Type B pancreatic cell (in vitro differentiated cells): ENCODE results near the gene PPA1. TPM values are rescaled to one million over a fixed set of nuclear protein-coding genes. Genes with fewer than 3 reads are reported as not detected.

ENCODE experiments used
- DNase-seq: peaks from one replicate; pipeline ENCODE4 v3.0.0; 2021; ENCODE audit warnings: mixed read lengths; ENCODE audit not compliant: unreplicated experiment; ENCODE audit errors: extremely low spot score
- H3K27ac Mint-ChIP-seq: 2 replicates; pipeline ENCODE4 v1.8.0; 2021; ENCODE audit warnings: mild to moderate bottlenecking, mixed read lengths
- H3K27me3 Mint-ChIP-seq: 2 replicates; pipeline ENCODE4 v1.8.0; 2021; ENCODE audit warnings: mixed read lengths
- H3K36me3 Mint-ChIP-seq: 2 replicates; pipeline ENCODE4 v1.8.0; 2021; ENCODE audit warnings: mixed read lengths
- H3K4me1 Mint-ChIP-seq: one replicate; pipeline ENCODE4 v1.8.0; 2021; ENCODE audit warnings: mixed read lengths; ENCODE audit not compliant: unreplicated experiment
- H3K4me3 Mint-ChIP-seq: 2 replicates; pipeline ENCODE4 v1.8.0; 2021; ENCODE audit warnings: mild to moderate bottlenecking, mixed read lengths
- H3K9me3 Mint-ChIP-seq: 2 replicates; pipeline ENCODE4 v1.8.0; 2021; ENCODE audit warnings: mixed read lengths
- total RNA-seq: library from RNA; stranded (reverse); gene quantifications from 2 replicates; pipeline ENCODE4 v1.2.1, GENCODE V29; 2021; ENCODE audit warnings: low replicate concordance
- TF ChIP-seq, protein P1 (sequence below): fragments of 200-600 bp; sonication (generic); conservative IDR thresholded peaks from 2 replicates; pipeline ENCODE4 v1.5.0; 2021; ENCODE audit warnings: antibody characterized with exemption, mild to moderate bottlenecking

The PPA1 gene
- total RNA-seq, 1 donor from 2014 or later = 105 TPM

DNA sequence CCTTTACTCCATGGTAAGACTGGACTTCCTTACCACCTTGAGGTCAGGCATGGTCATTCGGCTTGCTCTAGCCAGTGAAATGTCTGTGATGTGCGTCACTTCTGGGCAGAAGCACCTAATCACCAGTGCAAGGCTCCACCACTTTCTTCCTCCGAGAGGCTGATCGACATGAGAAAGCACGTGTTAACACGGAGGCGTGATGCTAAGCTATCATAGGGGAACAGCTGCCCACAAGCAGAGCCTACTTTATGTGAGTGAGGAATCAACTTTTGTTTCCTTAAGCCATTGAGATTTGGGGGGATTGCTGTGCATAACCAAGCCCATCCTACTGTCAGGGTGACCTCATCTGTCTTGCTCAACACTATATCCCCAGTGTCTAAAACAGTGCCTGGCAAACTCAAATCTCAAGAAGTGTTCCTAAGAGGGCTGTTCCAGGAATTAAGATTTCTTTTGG, 39.8 kb downstream of the PPA1 start:
- H3K4me1 Mint-ChIP-seq = peaks cover 7% of the 10 kb centered on the region
- no peak for DNase-seq
- H3K27me3 Mint-ChIP-seq = no peaks in the 10 kb centered on the region
- H3K9me3 Mint-ChIP-seq = no peaks in the 10 kb centered on the region
- peaks cover 7% of the 10 kb centered on the region for H3K36me3 Mint-ChIP-seq
- no peak overlapping the region for H3K4me3 Mint-ChIP-seq
- no peak overlapping the region for H3K27ac Mint-ChIP-seq
- TF ChIP-seq, protein P1, sequence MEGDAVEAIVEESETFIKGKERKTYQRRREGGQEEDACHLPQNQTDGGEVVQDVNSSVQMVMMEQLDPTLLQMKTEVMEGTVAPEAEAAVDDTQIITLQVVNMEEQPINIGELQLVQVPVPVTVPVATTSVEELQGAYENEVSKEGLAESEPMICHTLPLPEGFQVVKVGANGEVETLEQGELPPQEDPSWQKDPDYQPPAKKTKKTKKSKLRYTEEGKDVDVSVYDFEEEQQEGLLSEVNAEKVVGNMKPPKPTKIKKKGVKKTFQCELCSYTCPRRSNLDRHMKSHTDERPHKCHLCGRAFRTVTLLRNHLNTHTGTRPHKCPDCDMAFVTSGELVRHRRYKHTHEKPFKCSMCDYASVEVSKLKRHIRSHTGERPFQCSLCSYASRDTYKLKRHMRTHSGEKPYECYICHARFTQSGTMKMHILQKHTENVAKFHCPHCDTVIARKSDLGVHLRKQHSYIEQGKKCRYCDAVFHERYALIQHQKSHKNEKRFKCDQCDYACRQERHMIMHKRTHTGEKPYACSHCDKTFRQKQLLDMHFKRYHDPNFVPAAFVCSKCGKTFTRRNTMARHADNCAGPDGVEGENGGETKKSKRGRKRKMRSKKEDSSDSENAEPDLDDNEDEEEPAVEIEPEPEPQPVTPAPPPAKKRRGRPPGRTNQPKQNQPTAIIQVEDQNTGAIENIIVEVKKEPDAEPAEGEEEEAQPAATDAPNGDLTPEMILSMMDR = no peak

DNA sequence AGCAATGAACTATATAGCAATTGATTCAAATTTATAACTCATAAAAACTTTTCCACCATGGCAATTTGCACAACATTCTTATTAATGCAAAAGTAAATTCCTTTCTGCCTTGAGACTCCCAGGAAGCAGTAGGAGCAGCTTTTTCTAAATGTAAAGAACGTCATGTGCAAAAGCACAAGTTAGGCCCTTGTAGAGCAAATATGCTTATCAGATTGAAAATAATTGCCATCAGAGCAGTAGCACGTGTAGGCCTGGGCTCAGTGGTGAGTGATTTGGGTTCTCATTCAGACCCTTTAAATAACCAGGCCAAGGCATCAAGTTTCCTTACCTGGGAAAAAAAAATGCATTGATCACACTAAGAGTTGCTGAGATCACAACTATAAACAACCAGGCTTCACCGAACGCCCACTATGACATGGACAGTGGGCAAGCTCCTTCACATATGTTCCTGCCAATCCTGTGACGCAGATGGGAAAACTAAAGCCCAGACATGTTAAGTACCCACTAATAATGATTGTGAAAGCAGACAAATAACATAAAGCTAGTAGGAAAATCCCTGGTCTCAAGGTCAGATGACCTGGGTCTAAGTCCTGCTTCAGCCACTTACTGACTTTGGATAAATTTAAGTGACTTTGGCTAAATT, 40.8 kb downstream of the PPA1 start:
- TF ChIP-seq, protein P1 = no peak
- H3K9me3 Mint-ChIP-seq = no peaks in the 10 kb centered on the region
- peaks cover 7% of the 10 kb centered on the region for H3K4me1 Mint-ChIP-seq
- H3K27ac Mint-ChIP-seq = no peak overlapping the region
- no peak overlapping the region for H3K4me3 Mint-ChIP-seq
- no peak for DNase-seq
- peaks cover under 1% of the 10 kb centered on the region for H3K36me3 Mint-ChIP-seq
- no peaks in the 10 kb centered on the region for H3K27me3 Mint-ChIP-seq

DNA sequence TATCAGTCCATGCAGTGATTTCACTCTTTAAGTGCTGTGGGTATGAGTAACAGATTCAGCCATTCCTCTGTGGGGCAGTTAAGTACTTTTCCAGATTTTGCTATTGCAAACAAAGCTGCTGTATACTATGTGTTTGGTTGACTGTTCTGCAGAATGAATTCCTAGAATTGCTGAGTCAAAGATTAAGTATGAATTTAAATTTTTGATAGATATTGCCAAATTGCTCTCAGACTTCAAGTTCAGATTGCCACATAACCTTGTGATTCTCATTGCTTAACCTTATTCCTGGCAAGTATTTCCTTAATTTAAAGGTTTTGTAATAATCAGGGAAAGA, 41.3 kb downstream of the PPA1 start:
- Mint-ChIP-seq H3K4me1 (peaks cover 7% of the 10 kb centered on the region), H3K36me3 (no peaks in the 10 kb centered on the region), H3K27ac (no peak overlapping the region), H3K27me3 (no peaks in the 10 kb centered on the region), H3K4me3 (no peak overlapping the region), H3K9me3 (no peaks in the 10 kb centered on the region)
- TF ChIP-seq, protein P1 = no peak
- no peak for DNase-seq

DNA sequence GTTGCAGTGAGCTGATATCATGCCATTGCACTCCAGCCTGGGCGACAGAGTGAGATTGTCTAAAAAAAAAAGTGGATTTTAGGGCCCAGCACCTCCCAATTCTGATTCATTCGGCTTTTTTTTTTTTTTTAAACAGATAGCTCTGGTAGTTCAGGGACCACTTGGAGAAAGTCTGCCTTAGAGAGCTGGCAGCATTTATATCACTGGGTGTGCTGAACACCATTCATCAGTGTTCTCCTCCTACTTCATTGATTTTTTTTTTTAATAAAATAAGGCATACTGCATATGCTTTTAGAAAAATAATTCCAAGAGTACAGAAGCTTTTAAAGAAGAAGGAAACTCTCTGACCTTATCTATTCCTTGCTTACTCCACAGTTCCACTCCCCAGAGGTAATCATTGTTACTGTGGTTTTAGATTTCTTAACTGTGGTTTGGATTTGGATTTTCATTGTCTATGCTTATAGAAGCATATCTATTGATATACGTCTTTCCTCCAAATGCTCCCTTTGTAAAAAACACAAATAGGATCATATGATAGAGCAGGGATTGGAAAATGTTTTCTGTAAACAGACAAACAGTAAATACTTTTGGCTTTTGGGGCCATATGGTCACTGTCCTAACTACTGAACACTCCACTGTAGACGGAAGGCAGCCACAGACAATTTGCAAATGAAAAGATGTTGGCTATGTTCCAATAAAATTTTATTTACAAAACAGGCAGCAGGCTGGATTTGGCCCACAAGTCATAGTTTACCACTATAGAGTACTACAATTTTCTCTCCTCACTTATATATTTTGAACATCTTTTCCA, 41.9 kb downstream of the PPA1 start:
- H3K27ac Mint-ChIP-seq = no peak overlapping the region
- DNase-seq = no peak
- no peak overlapping the region for H3K4me3 Mint-ChIP-seq
- H3K4me1 Mint-ChIP-seq = peaks cover 7% of the 10 kb centered on the region
- H3K27me3 Mint-ChIP-seq = no peaks in the 10 kb centered on the region
- TF ChIP-seq, protein P1 = no peak
- H3K36me3 Mint-ChIP-seq = no peaks in the 10 kb centered on the region
- no peaks in the 10 kb centered on the region for H3K9me3 Mint-ChIP-seq

DNA sequence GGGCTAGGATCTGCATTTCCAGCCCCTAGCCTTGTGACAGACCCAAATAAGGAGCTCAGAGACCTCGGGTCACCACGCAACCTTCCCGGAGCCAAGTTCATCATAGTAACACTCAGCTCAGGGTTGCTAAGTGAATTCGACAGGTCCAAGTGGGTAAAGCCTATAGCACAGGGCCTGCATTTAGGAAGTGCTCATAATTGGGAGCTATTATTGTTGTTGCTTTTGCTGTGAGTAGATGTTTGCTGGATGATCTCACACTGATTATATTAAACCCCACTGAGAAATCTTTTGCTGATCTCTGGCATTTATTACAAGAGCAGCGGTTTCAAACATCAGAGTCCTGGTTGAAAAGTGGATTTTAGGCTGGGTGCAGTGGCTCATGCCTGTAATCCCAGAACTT, 42.6 kb downstream of the PPA1 start:
- TF ChIP-seq, protein P1 = no peak
- Mint-ChIP-seq H3K4me3 (no peak overlapping the region), H3K27ac (no peak overlapping the region), H3K27me3 (no peaks in the 10 kb centered on the region), H3K36me3 (no peaks in the 10 kb centered on the region), H3K4me1 (peaks cover 7% of the 10 kb centered on the region), H3K9me3 (no peaks in the 10 kb centered on the region)
- DNase-seq = no peak
